Neuronal stem cell (in vitro differentiated cells): ENCODE data around the gene MFAP4.

Experiments
- DNase-seq: peaks from one replicate; pipeline ENCODE4 v3.0.0-alpha.2; 2013; ENCODE audit warnings: low spot score
- H2AFZ ChIP-seq: one replicate; pipeline ENCODE4 v1.6.1; 2013; ENCODE audit warnings: mild to moderate bottlenecking, low read length, inconsistent platforms
- H2AK5ac ChIP-seq: 2 replicates; pipeline ENCODE4 v1.6.1; 2013; ENCODE audit warnings: low read depth, mild to moderate bottlenecking, inconsistent platforms, low read length, moderate library complexity, mixed read lengths
- H2BK120ac ChIP-seq: 2 replicates; pipeline ENCODE4 v1.6.1; 2013; ENCODE audit warnings: low read depth, mild to moderate bottlenecking, inconsistent platforms, low read length, moderate library complexity, mixed read lengths
- H2BK12ac ChIP-seq: one replicate; pipeline ENCODE4 v1.6.1; 2013; ENCODE audit warnings: low read length, inconsistent platforms
- H2BK15ac ChIP-seq: 2 replicates; pipeline ENCODE4 v1.6.1; 2013; ENCODE audit warnings: mild to moderate bottlenecking, low read length, inconsistent platforms, mixed read lengths
- H2BK5ac ChIP-seq: one replicate; pipeline ENCODE4 v1.6.1; 2013; ENCODE audit warnings: inconsistent platforms, mild to moderate bottlenecking, low read length, moderate library complexity
- H3K14ac ChIP-seq: one replicate; pipeline ENCODE4 v1.6.1; 2013; ENCODE audit warnings: low read length, inconsistent platforms
- H3K18ac ChIP-seq: 2 replicates; pipeline ENCODE4 v1.6.1; 2013; ENCODE audit warnings: low read length, inconsistent platforms
- H3K23ac ChIP-seq: 2 replicates; pipeline ENCODE4 v1.6.1; 2013; ENCODE audit warnings: low read depth, mild to moderate bottlenecking, mixed read lengths, low read length, inconsistent platforms; ENCODE audit not compliant: poor library complexity
- H3K27ac ChIP-seq: replicated peaks from 3 replicates; pipeline ENCODE4 v1.5.1; 2013; ENCODE audit warnings: low read length, inconsistent platforms
- H3K27me3 ChIP-seq, 3 experiments: 2 replicates each; pipeline ENCODE4 v1.6.1; 2013; ENCODE audit warnings: low read length in 3 of 3, mild to moderate bottlenecking in 2 of 3, inconsistent platforms in 1 of 3, low read depth in 1 of 3, mixed read lengths in 1 of 3, moderate library complexity in 1 of 3; ENCODE audit not compliant: control insufficient read depth in 3 of 3, insufficient read depth in 3 of 3
- H3K36me3 ChIP-seq, 2 donors: replicated peaks in 1 of 2; 2 replicates each; pipeline ENCODE4 v1.6.1; 2013; ENCODE audit warnings: low read length in 2 of 2; ENCODE audit not compliant: control insufficient read depth in 2 of 2, insufficient read depth in 2 of 2
- H3K4ac ChIP-seq: 2 replicates; pipeline ENCODE4 v1.6.1; 2013; ENCODE audit warnings: inconsistent platforms, mild to moderate bottlenecking, low read length, moderate library complexity
- H3K4me1 ChIP-seq, 2 donors: 1 replicate in 1 of 2; 2 replicates in 1 of 2; pipeline ENCODE4 v1.6.1; 2013; ENCODE audit warnings: low read length in 2 of 2, low read depth in 1 of 2; ENCODE audit not compliant: control insufficient read depth in 2 of 2, insufficient read depth in 1 of 2
- H3K4me2 ChIP-seq: one replicate; pipeline ENCODE4 v1.6.1; 2013; ENCODE audit warnings: mild to moderate bottlenecking, low read length, inconsistent platforms; ENCODE audit not compliant: insufficient read depth, poor library complexity, severe bottlenecking
- H3K4me3 ChIP-seq, 2 donors: 2 replicates each; pipeline ENCODE4 v1.5.1; 2013; ENCODE audit warnings: low read length in 2 of 2, mild to moderate bottlenecking in 2 of 2, inconsistent platforms in 1 of 2, moderate library complexity in 1 of 2
- H3K79me1 ChIP-seq: one replicate; pipeline ENCODE4 v1.6.1; 2013; ENCODE audit warnings: low read depth, mild to moderate bottlenecking, inconsistent platforms, low read length, moderate library complexity
- H3K9ac ChIP-seq: one replicate; pipeline ENCODE4 v1.6.1; 2013; ENCODE audit warnings: mild to moderate bottlenecking, low read depth, low read length, inconsistent platforms; ENCODE audit not compliant: poor library complexity
- H3K9me3 ChIP-seq, 2 donors: replicated peaks in 1 of 2; 2 replicates each; pipeline versions ENCODE3 to v1.6.1; 2013; ENCODE audit warnings: low read length in 2 of 2, mild to moderate bottlenecking in 2 of 2, inconsistent platforms in 1 of 2, low read depth in 1 of 2, mixed read lengths in 1 of 2, moderate library complexity in 1 of 2; ENCODE audit not compliant: control insufficient read depth in 2 of 2, insufficient read depth in 1 of 2
- H4K8ac ChIP-seq: one replicate; pipeline ENCODE4 v1.6.1; 2013; ENCODE audit warnings: low read depth, mild to moderate bottlenecking, inconsistent platforms, low read length, moderate library complexity
- H4K91ac ChIP-seq: one replicate; pipeline ENCODE4 v1.6.1; 2013; ENCODE audit warnings: low read length, low read depth, mild to moderate bottlenecking, inconsistent platforms; ENCODE audit not compliant: poor library complexity
- WGBS, 2 donors: extraction: QIAGEN DNeasy Blood & Tissue Kit; methylation state at CpG; one replicate each; pipeline ENCODE4 v1.1.7; 2013; ENCODE audit warnings: missing lambda C conversion rate in 2 of 2, mixed read lengths in 1 of 2; ENCODE audit not compliant: insufficient read length in 2 of 2, insufficient replicate concordance in 1 of 2; ENCODE audit errors: extremely low coverage in 2 of 2; 5-methylcytosine and 5-hydroxymethylcytosine counted together

Gene MFAP4

GRCh38 chr17:19359856-19360255 lies 27.1 kb downstream of the MFAP4 start:
- no peak overlapping the region for H2BK120ac ChIP-seq
- H3K79me1 ChIP-seq = no peaks in the 10 kb centered on the region
- no peak overlapping the region for H4K8ac ChIP-seq
- no peak overlapping the region for H2AK5ac ChIP-seq
- H2AFZ ChIP-seq = no peak overlapping the region
- peaks cover 6 to 14% of the 10 kb centered on the region in 2 donors for H3K36me3 ChIP-seq
- H3K4ac ChIP-seq = no peak overlapping the region
- no peak overlapping the region for H2BK12ac ChIP-seq
- H4K91ac ChIP-seq = no peak overlapping the region
- H3K23ac ChIP-seq = no peak overlapping the region
- H2BK5ac ChIP-seq = no peak overlapping the region
- H3K27me3 ChIP-seq = no peaks in the 10 kb centered on the region
- no peak overlapping the region for H3K4me3 ChIP-seq
- H3K4me2 ChIP-seq = no peak overlapping the region
- H3K9me3 ChIP-seq = no peaks in the 10 kb centered on the region
- no peak overlapping the region for H2BK15ac ChIP-seq
- no peak overlapping the region for H3K9ac ChIP-seq
- H3K4me1 ChIP-seq = peaks cover 0 to 7% of the 10 kb centered on the region in 2 donors
- WGBS, 2 donors = no CpG with 5 or more reads among the region's 5 CpGs
- no peak for DNase-seq
- no peak overlapping the region for H3K18ac ChIP-seq
- H3K14ac ChIP-seq = no peak overlapping the region
- no peak overlapping the region for H3K27ac ChIP-seq

- Histone ChIP-seq H2BK12ac (no peak overlapping the region), H3K79me1 (no peaks in the 10 kb centered on the region)
- WGBS, 2 donors = no CpG with 5 or more reads among the region's 7 CpGs
Observed at GRCh38 chr17:19359151-19359550, 27.8 kb downstream of the MFAP4 start.

DNA sequence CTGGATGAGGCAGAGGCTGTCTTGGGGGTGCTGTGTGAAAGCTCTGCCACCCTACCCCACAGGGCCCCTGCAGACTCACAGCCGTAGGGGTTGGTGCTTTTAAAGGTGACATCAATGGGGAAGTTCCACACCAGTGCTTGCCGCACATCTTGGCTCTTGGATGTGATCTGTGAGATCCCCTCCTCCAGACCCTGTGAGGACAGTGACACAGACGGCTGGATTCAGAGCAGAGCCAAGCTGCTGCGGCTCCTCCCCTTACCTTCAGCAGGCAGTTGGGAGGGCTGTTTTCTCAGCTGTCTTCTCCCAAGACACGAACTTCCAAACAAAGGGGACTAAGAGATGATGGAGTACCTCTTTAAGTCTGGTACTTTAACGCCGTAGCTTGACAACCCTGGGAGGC lies 29.2 kb downstream of the MFAP4 start:
- no peak for DNase-seq
- H3K4me2 ChIP-seq = no peak overlapping the region
- H3K9ac ChIP-seq = no peak overlapping the region
- H4K8ac ChIP-seq = no peak overlapping the region
- H2BK12ac ChIP-seq = no peak overlapping the region
- no peak overlapping the region for H2AFZ ChIP-seq
- H3K27me3 ChIP-seq = no peaks in the 10 kb centered on the region
- H3K14ac ChIP-seq = no peak overlapping the region
- H3K4me3 ChIP-seq = no peak overlapping the region
- H3K79me1 ChIP-seq = no peaks in the 10 kb centered on the region
- H3K4ac ChIP-seq = no peak overlapping the region
- no peak overlapping the region for H2BK120ac ChIP-seq
- H3K18ac ChIP-seq = no peak overlapping the region
- no peak overlapping the region for H2AK5ac ChIP-seq
- H3K9me3 ChIP-seq = no peaks in the 10 kb centered on the region
- no CpG with 5 or more reads among the region's 7 CpGs for WGBS, 2 donors
- H3K36me3 ChIP-seq = peaks cover 6 to 14% of the 10 kb centered on the region in 2 donors
- no peak overlapping the region for H2BK15ac ChIP-seq
- no peak overlapping the region for H3K27ac ChIP-seq
- H3K23ac ChIP-seq = no peak overlapping the region
- no peak overlapping the region for H2BK5ac ChIP-seq
- peaks cover 0 to 7% of the 10 kb centered on the region in 2 donors for H3K4me1 ChIP-seq
- no peak overlapping the region for H4K91ac ChIP-seq

More at GRCh38 chr17:19359151-19359550, 27.8 kb downstream of the MFAP4 start:
- Histone ChIP-seq H3K27ac (no peak overlapping the region), H2BK5ac (no peak overlapping the region), H3K36me3 (peaks cover 6 to 14% of the 10 kb centered on the region in 2 donors), H4K8ac (no peak overlapping the region), H3K4me3 (no peak overlapping the region), H3K9me3 (no peaks in the 10 kb centered on the region), H3K23ac (no peak overlapping the region), H3K9ac (no peak overlapping the region), H3K27me3 (no peaks in the 10 kb centered on the region), H2BK120ac (no peak overlapping the region), H2BK15ac (no peak overlapping the region), H3K14ac (no peak overlapping the region), H4K91ac (no peak overlapping the region), H3K18ac (no peak overlapping the region), H3K4me2 (no peak overlapping the region), H3K4me1 (peaks cover 0 to 7% of the 10 kb centered on the region in 2 donors), H2AFZ (no peak overlapping the region), H3K4ac (no peak overlapping the region), H2AK5ac (no peak overlapping the region)
- DNase-seq = no peak

DNA sequence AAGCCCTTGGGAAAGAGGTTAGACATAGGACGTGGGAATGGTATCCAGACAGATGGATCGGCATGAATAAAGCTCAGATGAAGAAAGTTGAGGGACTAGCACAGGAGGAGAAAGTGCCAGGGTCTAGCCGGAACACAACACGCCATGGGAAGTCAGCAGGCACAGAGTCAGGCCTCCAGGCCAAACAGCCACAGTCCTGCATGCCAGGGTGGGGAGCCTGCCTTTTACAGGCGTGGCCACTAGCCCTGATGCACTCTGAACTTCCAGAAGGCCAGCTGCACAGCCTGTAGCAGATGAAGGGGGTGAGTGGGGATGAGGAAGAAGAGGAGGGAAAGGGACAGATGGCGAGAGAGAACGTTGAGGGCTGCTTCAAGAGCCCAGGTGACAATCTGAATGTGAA lies 29.6 kb downstream of the MFAP4 start:
- no peak overlapping the region for H4K91ac ChIP-seq
- no peak overlapping the region for H2BK5ac ChIP-seq
- no CpG with 5 or more reads among the region's 7 CpGs for WGBS, 2 donors
- no peaks in the 10 kb centered on the region for H3K9me3 ChIP-seq
- no peak overlapping the region for H3K9ac ChIP-seq
- DNase-seq = no peak
- H4K8ac ChIP-seq = no peak overlapping the region
- H2BK120ac ChIP-seq = no peak overlapping the region
- H3K36me3 ChIP-seq = peaks cover 6 to 14% of the 10 kb centered on the region in 2 donors
- no peak overlapping the region for H2AFZ ChIP-seq
- H3K4ac ChIP-seq = no peak overlapping the region
- H3K14ac ChIP-seq = no peak overlapping the region
- peaks cover 0 to 7% of the 10 kb centered on the region in 2 donors for H3K4me1 ChIP-seq
- H3K27me3 ChIP-seq = no peaks in the 10 kb centered on the region
- no peaks in the 10 kb centered on the region for H3K79me1 ChIP-seq
- no peak overlapping the region for H3K4me3 ChIP-seq
- no peak overlapping the region for H3K23ac ChIP-seq
- H2AK5ac ChIP-seq = no peak overlapping the region
- no peak overlapping the region for H2BK12ac ChIP-seq
- no peak overlapping the region for H2BK15ac ChIP-seq
- H3K18ac ChIP-seq = no peak overlapping the region
- H3K4me2 ChIP-seq = no peak overlapping the region
- H3K27ac ChIP-seq = no peak overlapping the region
